ENCODE data around the gene HMCN2. TPM values are rescaled to one million over a fixed set of nuclear protein-coding genes. Genes with fewer than 3 reads are reported as not detected.

The HMCN2 gene
- polyA plus RNA-seq, 3 donors from 2014 or later: not detected

DNA sequence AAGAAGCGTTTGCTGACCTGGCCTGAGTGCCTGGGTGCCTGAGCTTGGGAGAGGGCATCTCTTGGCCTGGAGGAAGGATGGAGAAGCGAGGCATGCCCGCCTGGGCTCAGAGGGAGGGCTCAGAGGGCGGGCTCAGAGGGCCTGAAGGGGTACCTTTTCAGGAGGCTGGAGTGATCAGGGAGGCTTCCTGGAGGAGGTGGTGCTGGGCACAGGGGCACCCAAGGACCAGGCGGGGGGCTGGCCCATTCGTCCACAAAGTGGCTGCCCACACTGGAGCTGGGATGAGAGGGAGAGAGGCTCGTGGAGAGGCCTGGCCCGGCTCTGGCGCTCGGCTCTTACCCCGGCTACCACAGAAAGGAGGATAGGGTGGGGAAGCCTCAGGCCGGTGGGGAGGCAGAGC lies 212.0 kb downstream of the HMCN2 start:
- Mint-ChIP-seq H3K27ac (no peak overlapping the region), H3K4me1 (no peaks in the 10 kb centered on the region), H3K27me3 (ENCODE audit: low read depth in 3 of 3) (peaks cover 2 to 6% (median 3%) of the 10 kb centered on the region in 3 donors), H3K4me3 (no peak overlapping the region), H3K9me3 (no peaks in the 10 kb centered on the region), H3K36me3 (no peaks in the 10 kb centered on the region)
- DNase-seq: no peak

- H3K27me3 Mint-ChIP-seq (ENCODE audit: low read depth in 3 of 3): peaks cover 2 to 4% (median 4%) of the 10 kb centered on the region in 3 donors
These were observed 212.6 kb downstream of the HMCN2 start for GRCh38 chr9:130478152-130478551.

DNA sequence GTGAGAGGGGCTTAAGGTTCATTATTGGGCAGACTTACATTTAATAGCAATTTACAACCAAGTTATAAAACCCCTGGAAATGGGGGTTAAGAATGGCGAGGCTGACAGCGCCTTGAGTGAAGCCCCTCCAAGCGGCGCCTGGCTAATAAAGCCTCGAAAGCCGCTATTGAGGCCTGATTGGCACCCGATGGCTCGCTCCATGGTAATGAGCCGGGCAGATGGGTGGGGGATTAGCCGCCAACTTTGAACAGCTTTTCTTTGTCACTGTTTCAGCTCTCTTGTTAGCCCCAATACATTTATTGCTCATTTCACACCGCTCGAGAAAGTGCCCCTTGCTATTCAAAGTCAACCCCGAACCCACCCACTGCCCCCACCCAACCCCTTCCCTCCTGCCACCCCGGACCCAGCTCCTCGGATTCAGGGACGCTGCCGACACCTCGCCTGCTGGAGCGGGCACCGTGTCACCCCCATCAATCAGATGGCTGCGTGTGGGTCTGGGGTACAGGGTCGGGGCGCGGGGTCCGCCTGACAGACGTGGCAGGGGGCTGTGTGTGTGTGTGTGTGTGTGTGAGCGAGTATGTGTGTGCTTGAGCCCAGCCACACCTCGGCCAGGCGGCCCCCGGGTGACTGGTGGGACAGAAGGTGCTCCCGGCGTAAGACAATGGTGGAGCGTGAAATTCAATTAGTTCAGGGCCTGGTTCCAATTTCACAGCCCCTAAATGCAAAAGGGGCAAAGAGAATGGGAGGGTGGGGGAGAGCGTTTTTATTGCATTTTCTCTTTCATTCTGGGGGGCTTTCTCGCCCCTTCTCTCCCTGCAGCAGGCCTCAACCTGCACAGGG lies 213.4 kb downstream of the HMCN2 start:
- Mint-ChIP-seq H3K27me3 (ENCODE audit: low read depth in 3 of 3) (peaks cover 2 to 5% (median 3%) of the 10 kb centered on the region in 3 donors), H3K4me1 (no peaks in the 10 kb centered on the region), H3K4me3 (no peak overlapping the region), H3K36me3 (no peaks in the 10 kb centered on the region), H3K9me3 (no peaks in the 10 kb centered on the region), H3K27ac (no peak overlapping the region)
- no peak for DNase-seq

More at GRCh38 chr9:130478152-130478551, 212.6 kb downstream of the HMCN2 start:
- H3K9me3 Mint-ChIP-seq: no peaks in the 10 kb centered on the region
- DNase-seq: no peak
- no peak overlapping the region for H3K27ac Mint-ChIP-seq
- no peak overlapping the region for H3K4me3 Mint-ChIP-seq
- H3K36me3 Mint-ChIP-seq: no peaks in the 10 kb centered on the region
- no peaks in the 10 kb centered on the region for H3K4me1 Mint-ChIP-seq

DNA sequence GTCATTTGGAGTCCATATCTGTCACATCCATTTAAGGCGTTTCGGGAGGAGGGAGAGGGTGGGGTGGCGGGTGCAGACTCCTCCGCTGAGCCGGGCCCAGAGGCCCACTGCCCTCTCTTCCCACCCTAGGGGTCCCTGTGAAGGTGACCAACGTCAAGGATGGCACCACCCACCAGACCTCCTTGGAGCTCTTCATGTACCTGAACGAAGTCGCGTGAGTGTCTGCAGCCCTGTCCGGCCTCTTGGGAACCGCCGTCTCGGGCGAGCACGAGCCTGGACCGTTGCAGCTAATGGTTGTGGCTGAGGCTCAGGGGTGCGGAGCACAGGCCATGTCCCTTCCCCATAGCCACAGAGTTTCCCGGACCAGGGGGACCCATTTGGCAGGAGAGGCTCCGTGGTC lies 214.0 kb downstream of the HMCN2 start:
- H3K4me3 Mint-ChIP-seq: no peak overlapping the region
- no peak for DNase-seq
- no peak overlapping the region for H3K27ac Mint-ChIP-seq
- H3K4me1 Mint-ChIP-seq: no peaks in the 10 kb centered on the region
- peaks cover 2 to 9% (median 3%) of the 10 kb centered on the region in 3 donors for H3K27me3 Mint-ChIP-seq (ENCODE audit: low read depth in 3 of 3)
- no peaks in the 10 kb centered on the region for H3K36me3 Mint-ChIP-seq
- no peaks in the 10 kb centered on the region for H3K9me3 Mint-ChIP-seq

GRCh38 chr9:130480673-130481072 lies 215.1 kb downstream of the HMCN2 start:
- Mint-ChIP-seq H3K4me3 (no peak overlapping the region), H3K27me3 (ENCODE audit: low read depth in 3 of 3) (peaks cover 2 to 9% (median 3%) of the 10 kb centered on the region in 3 donors), H3K27ac (no peak overlapping the region), H3K36me3 (no peaks in the 10 kb centered on the region), H3K9me3 (no peaks in the 10 kb centered on the region), H3K4me1 (no peaks in the 10 kb centered on the region)
- DNase-seq: no peak

DNA sequence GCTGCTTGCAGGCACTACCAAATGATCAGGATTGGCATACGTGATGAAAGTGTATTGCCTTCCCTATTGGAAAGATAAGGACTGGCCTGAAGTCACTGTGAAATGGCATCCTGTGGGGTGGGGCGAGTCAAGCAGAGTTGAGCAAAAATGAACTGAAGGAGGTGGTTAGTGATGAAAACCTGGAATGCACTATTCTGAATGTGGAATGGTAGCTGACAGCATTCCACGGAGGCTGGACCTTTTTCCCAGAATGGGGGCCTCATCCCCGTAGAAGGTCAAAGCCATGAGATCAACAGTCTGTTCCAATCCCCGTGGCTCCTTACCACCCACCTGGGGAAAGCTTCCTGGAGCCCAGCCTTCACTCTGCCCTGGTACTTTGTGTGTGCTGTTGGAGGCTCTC lies 216.9 kb downstream of the HMCN2 start:
- DNase-seq: no peak
- Mint-ChIP-seq H3K36me3 (no peaks in the 10 kb centered on the region), H3K4me3 (no peak overlapping the region), H3K4me1 (no peaks in the 10 kb centered on the region), H3K27me3 (ENCODE audit: low read depth in 3 of 3) (peaks cover 2 to 9% (median 3%) of the 10 kb centered on the region in 3 donors), H3K27ac (no peak overlapping the region), H3K9me3 (no peaks in the 10 kb centered on the region)

- Mint-ChIP-seq H3K9me3 (no peaks in the 10 kb centered on the region), H3K27ac (no peak overlapping the region), H3K4me1 (no peaks in the 10 kb centered on the region), H3K36me3 (no peaks in the 10 kb centered on the region), H3K4me3 (no peak overlapping the region), H3K27me3 (ENCODE audit: low read depth in 3 of 3) (peaks cover 2 to 9% (median 3%) of the 10 kb centered on the region in 3 donors)
- no peak for DNase-seq
These were observed 217.9 kb downstream of the HMCN2 start for GRCh38 chr9:130483371-130483971.

Other genes starting within 250 kb of the HMCN2 start
- gene FNBP1, start 222.6 kb upstream of the HMCN2 start, polyA plus RNA-seq: 100 to 1,000 TPM; 113 to 136 (median 135) TPM
- gene GPR107, start 211.9 kb upstream of the HMCN2 start, polyA plus RNA-seq: 1 to 10 TPM; 3.4 to 9.5 (median 5.9) TPM
- gene NCS1, start 93.4 kb upstream of the HMCN2 start, polyA plus RNA-seq: under 1 TPM in 2 of 3 donors, not detected in 1; 0.26 to 0.30 TPM
- not detected for gene ASS1, start 179.2 kb downstream of the HMCN2 start, polyA plus RNA-seq

All from immature natural killer cell (primary cell).